Adrenal gland (tissue), 12 donors: ENCODE measurements around the gene VMO1. TPM values are rescaled to one million over a fixed set of nuclear protein-coding genes. Genes with fewer than 3 reads are reported as not detected.

Source experiments
- DNase-seq, 7 donors: peaks; one replicate each; pipeline ENCODE4 v3.0.0-alpha.2; 2019 to 2020
- H3K27ac ChIP-seq, 5 donors: fragments of 200-600 bp; sonication (generic) in 4 of 5; 1 replicate in 3 of 5; 2 replicates in 2 of 5; pipeline versions ENCODE4 v1.5.1 to v1.8.0; 2016 to 2020; ENCODE audit warnings: mild to moderate bottlenecking in 1 of 5
- H3K27me3 ChIP-seq: fragments of 200-600 bp; 2 replicates; pipeline ENCODE4 v1.8.0; 2021
- H3K36me3 ChIP-seq, 2 donors: fragments of 200-600 bp; replicated peaks in 1 of 2; 1 replicate in 1 of 2; 2 replicates in 1 of 2; pipeline versions ENCODE4 v1.5.1 to v1.8.0; 2018 to 2022
- H3K4me1 ChIP-seq, 2 donors: fragments of 200-600 bp; replicated peaks in 1 of 2; 1 replicate in 1 of 2; 2 replicates in 1 of 2; pipeline versions ENCODE4 v1.5.1 to v1.8.0; 2018 to 2021
- H3K4me3 ChIP-seq, 4 donors: fragments of 200-600 bp; sonication (generic) in 3 of 4; one replicate each; pipeline ENCODE4 v1.5.1; 2016 to 2018
- H3K9me3 ChIP-seq, 3 donors: fragments of 200-600 bp; sonication (generic) in 1 of 3; replicated peaks in 1 of 3; 1 replicate in 2 of 3; 2 replicates in 1 of 3; pipeline versions ENCODE4 v1.5.1 to v1.8.0; 2016 to 2021
- POLR2A ChIP-seq, 2 donors: fragments of 450-650 bp; IDR thresholded peaks; one replicate each; pipeline ENCODE4 v1.6.1; 2017; ENCODE audit warnings: antibody characterized with exemption in 2 of 2, mild to moderate bottlenecking in 2 of 2, moderate library complexity in 1 of 2
- WGBS, 4 donors: extraction: QIAGEN DNeasy Blood & Tissue Kit in 2 of 4; methylation state at CpG; one replicate each; pipeline versions ENCODE4 v1.1.5 to v1.1.7; 2013 to 2017; 5-methylcytosine and 5-hydroxymethylcytosine counted together
- intact Hi-C, 2 donors: fragments of 100-400 bp; cut with DNase I; formaldehyde crosslinking; loops; one replicate each; pipeline versions ENCODE4 v1.14.1 to v1.15.0; 2022 to 2023
- polyA plus RNA-seq, 3 donors: library from polyadenylated mRNA; stranded (reverse); fragments of 200-250 nt in 2 of 3; fragments of 350-450 nt in 1 of 3; fragmentation: Illumina TruSeq in 1 of 3; extraction: RNeasy Lipid Tissue Mini Kit (QIAGEN cat#74804) in 1 of 3; gene quantifications; one replicate each; pipeline ENCODE4 v1.2.3, GENCODE V29; 2013 to 2014
- total RNA-seq, 9 donors: library from RNA; depleted of rRNA in 4 of 9; stranded (reverse); fragments of >200 nt in 4 of 9; fragments of 120-200 nt in 1 of 9; fragmentation: NEBNext Ultra II Directional in 1 of 9; extraction: Animal tissue kit (Norgen Biotek cat#: 25700) in 1 of 9; gene quantifications; one replicate each; pipeline versions ENCODE4 v1.1.0 to v1.2.4, GENCODE V29; 2013 to 2023
- TF ChIP-seq, protein P1 (sequence below), 6 experiments: fragments of 450-650 bp in 4 of 6; fragments of 200-600 bp in 2 of 6; sonication (generic) in 1 of 6; IDR thresholded peaks; 1 replicate in 5 of 6; 2 replicates in 1 of 6; pipeline versions ENCODE4 v1.5.1 to v1.8.0; 2016 to 2021; ENCODE audit warnings: antibody characterized with exemption in 6 of 6, mild to moderate bottlenecking in 2 of 6, moderate library complexity in 1 of 6
- donor health status: healthy with polysubstance abuse.
- donor health status: Bipolar disorder and iron deficiency.
- donor health status: DM: yes; HTN: yes; CAD: no.
- donor health status: DM: no; HTN: no; CAD: no.
- donor health status: DM: no; HTN: no; CAD: no.
- donor health status: DM: yes; HTN: yes; CAD: no.

VMO1 gene
- total and polyA plus RNA-seq, 12 donors: 0.50 to 9.6 (median 4.4) TPM; not detected in 1

DNA sequence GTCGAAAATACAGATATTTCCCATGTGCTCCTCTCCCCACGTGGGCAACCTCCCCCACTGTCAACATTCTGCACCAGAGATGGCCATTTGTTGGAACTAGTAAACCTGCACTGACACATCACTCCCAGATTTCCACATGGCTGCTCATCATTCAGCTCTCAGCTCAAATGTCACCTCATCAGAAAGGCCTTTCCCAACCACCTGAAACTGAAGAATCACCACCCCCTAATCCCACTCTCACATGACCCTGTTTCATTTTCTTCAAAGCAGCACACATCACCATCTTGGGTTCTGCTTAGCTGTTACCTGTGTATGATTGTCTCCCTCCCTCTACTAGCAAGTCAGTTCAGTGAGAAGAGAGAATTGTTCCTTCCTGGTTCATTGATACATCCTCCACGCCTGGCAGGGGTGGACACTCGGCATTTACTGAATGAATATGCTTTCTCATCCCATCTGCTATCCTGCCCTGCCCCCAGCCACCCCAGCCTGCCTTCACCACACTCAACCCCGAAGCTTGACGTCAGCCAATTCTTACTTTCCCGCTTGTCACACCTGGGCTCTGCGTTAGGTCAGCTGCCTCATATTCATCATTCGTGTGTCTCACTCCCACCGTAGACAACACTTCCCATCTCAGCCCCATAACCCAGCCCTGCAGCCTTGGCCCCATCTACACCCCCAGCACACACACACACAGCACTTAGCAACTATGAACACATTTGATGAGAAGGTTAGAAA lies 14.5 kb upstream of the VMO1 start:
- DNase-seq: no peak
- 76 to 83% (median 80%) methylated on average over 10 of the region's 10 CpGs for WGBS, 4 donors
- Histone ChIP-seq H3K27me3 (no peaks in the 10 kb centered on the region), H3K4me3 (no peak overlapping the region), H3K36me3 (peaks cover 0 to 21% of the 10 kb centered on the region in 2 donors), H3K27ac (no peak overlapping the region), H3K4me1 (peaks cover 6 to 8% of the 10 kb centered on the region in 2 donors), H3K9me3 (no peaks in the 10 kb centered on the region)
- intact Hi-C loops: no loop called here
- TF ChIP-seq POLR2A (IDR thresholded peaks at IDR 0.05): no peak
- TF ChIP-seq, protein P1, sequence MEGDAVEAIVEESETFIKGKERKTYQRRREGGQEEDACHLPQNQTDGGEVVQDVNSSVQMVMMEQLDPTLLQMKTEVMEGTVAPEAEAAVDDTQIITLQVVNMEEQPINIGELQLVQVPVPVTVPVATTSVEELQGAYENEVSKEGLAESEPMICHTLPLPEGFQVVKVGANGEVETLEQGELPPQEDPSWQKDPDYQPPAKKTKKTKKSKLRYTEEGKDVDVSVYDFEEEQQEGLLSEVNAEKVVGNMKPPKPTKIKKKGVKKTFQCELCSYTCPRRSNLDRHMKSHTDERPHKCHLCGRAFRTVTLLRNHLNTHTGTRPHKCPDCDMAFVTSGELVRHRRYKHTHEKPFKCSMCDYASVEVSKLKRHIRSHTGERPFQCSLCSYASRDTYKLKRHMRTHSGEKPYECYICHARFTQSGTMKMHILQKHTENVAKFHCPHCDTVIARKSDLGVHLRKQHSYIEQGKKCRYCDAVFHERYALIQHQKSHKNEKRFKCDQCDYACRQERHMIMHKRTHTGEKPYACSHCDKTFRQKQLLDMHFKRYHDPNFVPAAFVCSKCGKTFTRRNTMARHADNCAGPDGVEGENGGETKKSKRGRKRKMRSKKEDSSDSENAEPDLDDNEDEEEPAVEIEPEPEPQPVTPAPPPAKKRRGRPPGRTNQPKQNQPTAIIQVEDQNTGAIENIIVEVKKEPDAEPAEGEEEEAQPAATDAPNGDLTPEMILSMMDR (IDR thresholded peaks at IDR 0.05): no peak

DNA sequence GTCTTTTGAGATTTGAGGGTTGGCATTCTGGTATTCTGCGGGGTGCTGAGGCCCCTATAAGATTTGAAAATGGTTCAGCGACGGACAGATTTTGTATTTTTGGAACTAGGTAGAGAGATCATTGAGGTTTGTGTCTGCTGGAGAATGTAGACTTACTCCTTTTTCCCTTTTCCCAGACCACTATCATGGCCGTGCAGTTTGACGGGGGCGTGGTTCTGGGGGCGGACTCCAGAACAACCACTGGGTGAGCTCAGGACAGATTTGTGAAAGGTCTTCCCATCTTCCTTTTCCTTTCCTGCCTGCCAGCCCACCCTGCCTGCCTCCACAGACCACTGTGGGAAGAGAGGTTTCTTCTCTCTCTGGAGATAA lies 10.4 kb upstream of the VMO1 start:
- Histone ChIP-seq H3K9me3 (no peaks in the 10 kb centered on the region), H3K27me3 (no peaks in the 10 kb centered on the region), H3K4me3 (peak overlapping the region; percentile 76 to 87 (median 82)), H3K36me3 (peaks cover 0 to 21% of the 10 kb centered on the region in 2 donors), H3K27ac (peak overlapping the region in 3 of 5 donors; percentile 46 to 82 (median 71)), H3K4me1 (peaks cover 6 to 8% of the 10 kb centered on the region in 2 donors)
- TF ChIP-seq POLR2A (IDR thresholded peaks at IDR 0.05): no peak
- TF ChIP-seq, protein P1 (IDR thresholded peaks at IDR 0.05): no peak
- intact Hi-C loops: loop anchor here in 1 of 2 donors (10.0 kb wide), 1 partner anchor 82 kb away; the partner anchor contains the start of gene ARRB2
- DNase-seq: peak in 2 of 7 donors; percentile 21 to 37
- WGBS, 4 donors: 0 to 2% (median 0%) methylated on average over 7 of the region's 7 CpGs

DNA sequence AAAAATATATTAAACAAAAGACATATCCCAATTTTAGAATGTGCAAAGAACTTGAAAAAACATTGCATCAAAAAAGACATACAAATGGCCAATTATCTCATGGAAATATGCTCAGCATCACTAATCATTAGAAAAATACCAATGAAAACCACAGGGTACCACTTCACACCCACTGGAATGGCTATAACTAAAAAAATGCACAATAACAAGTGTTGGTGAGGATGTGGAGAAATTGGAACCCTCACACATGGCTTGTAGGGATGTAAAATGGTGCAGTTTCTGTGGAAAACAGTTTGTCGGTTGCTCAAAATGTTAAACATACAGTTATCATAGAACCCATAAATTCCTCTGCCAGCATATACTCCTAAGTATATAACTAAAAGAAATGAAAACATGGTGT lies 9.0 kb upstream of the VMO1 start:
- peaks cover 9 to 11% of the 10 kb centered on the region in 2 donors for H3K4me1 ChIP-seq
- no peak overlapping the region for H3K4me3 ChIP-seq
- no peaks in the 10 kb centered on the region for H3K27me3 ChIP-seq
- intact Hi-C loops: loop anchor here in 1 of 2 donors (10.0 kb wide), 1 partner anchor 80 kb away; the partner anchor contains the start of gene ARRB2
- TF ChIP-seq, protein P1 (IDR thresholded peaks at IDR 0.05): no peak
- no peak for TF ChIP-seq POLR2A (IDR thresholded peaks at IDR 0.05)
- DNase-seq: no peak
- WGBS, 4 donors: 77 to 100% (median 89%) methylated on average over 1 of the region's 1 CpG
- no peaks in the 10 kb centered on the region for H3K9me3 ChIP-seq
- H3K36me3 ChIP-seq: peaks cover 0 to 21% of the 10 kb centered on the region in 2 donors
- H3K27ac ChIP-seq: no peak overlapping the region

DNA sequence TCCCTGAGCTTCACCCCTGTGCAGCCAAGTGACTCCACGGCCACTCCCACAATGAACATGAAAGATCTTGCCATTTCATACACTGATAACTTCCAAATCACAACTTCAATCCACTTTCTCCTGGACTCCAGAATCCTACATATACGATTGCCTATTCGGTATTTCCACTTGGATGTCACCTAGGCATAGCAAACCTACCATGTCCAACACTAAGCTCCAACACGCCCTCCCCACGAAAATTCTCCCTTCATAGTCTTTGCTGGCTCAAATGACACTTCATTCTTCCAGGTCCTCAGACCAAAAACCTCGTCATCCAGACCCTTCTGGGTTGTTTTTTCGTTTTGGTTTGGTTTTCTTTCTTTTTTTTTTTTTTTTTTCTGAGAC lies 4.5 kb upstream of the VMO1 start:
- H3K4me1 ChIP-seq: peaks cover 4 to 39% of the 10 kb centered on the region in 2 donors
- H3K36me3 ChIP-seq: no peaks in the 10 kb centered on the region
- intact Hi-C loops: loop anchor here in 1 of 2 donors (10.0 kb wide), 1 partner anchor 76 kb away; the partner anchor contains the start of gene ARRB2
- no peaks in the 10 kb centered on the region for H3K9me3 ChIP-seq
- H3K4me3 ChIP-seq: peak overlapping the region in 2 of 4 donors; percentile 44 to 57
- peaks cover under 1% of the 10 kb centered on the region for H3K27me3 ChIP-seq
- WGBS, 4 donors: 40 to 52% (median 44%) methylated on average over 7 of the region's 7 CpGs
- peak overlapping the region in 4 of 5 donors; percentile 95 to 98 (median 96) for H3K27ac ChIP-seq
- TF ChIP-seq, protein P1 (IDR thresholded peaks at IDR 0.05): no peak
- TF ChIP-seq POLR2A (IDR thresholded peaks at IDR 0.05): no peak
- no peak for DNase-seq
